Left lung (tissue), 10 donors: ENCODE measurements around the gene FAIM2. TPM values are rescaled to one million over a fixed set of nuclear protein-coding genes. Genes with fewer than 3 reads are reported as not detected.

ENCODE experiments used
- ATAC-seq: fragments of 200-7000 bp; cut with Tn5 transposase; one replicate; pipeline ENCODE4 v1.9.1; 2020; ENCODE audit warnings: moderate library complexity
- DNase-seq, 4 donors: peaks; one replicate each; pipeline ENCODE4 v3.0.0-alpha.2; 2013 to 2020
- H3K27ac ChIP-seq, 2 donors: fragments of 200-600 bp; sonication (generic) in 1 of 2; one replicate each; pipeline versions ENCODE4 v1.5.0 to v1.8.0; 2020 to 2021
- H3K27me3 ChIP-seq, 2 donors: fragments of 200-600 bp; sonication (generic) in 1 of 2; one replicate each; pipeline versions ENCODE4 v1.5.0 to v1.8.0; 2020 to 2021
- H3K36me3 ChIP-seq, 2 donors: fragments of 200-600 bp; sonication (generic) in 1 of 2; one replicate each; pipeline versions ENCODE4 v1.5.0 to v1.8.0; 2020 to 2021
- H3K4me1 ChIP-seq, 2 donors: fragments of 200-600 bp; one replicate each; pipeline ENCODE4 v1.8.0; 2021
- H3K4me3 ChIP-seq, 2 donors: fragments of 200-600 bp; sonication (generic) in 1 of 2; one replicate each; pipeline versions ENCODE4 v1.5.0 to v1.8.0; 2020 to 2021; ENCODE audit warnings: mild to moderate bottlenecking in 1 of 2
- H3K9me3 ChIP-seq, 2 donors: fragments of 200-600 bp; sonication (generic) in 1 of 2; one replicate each; pipeline versions ENCODE4 v1.5.0 to v1.8.0; 2020 to 2021
- intact Hi-C, 2 donors: fragments of 100-400 bp; cut with DNase I; formaldehyde crosslinking; loops; one replicate each; pipeline versions ENCODE4 v1.11.2 to v1.14.2; 2022
- polyA plus RNA-seq, 6 donors: library from polyadenylated mRNA; unstranded; fragments of 120-200 nt; gene quantifications; one replicate each; pipeline ENCODE4 v1.2.1, GENCODE V29; 2013; ENCODE audit not compliant: insufficient read length in 6 of 6
- total RNA-seq, 2 donors: library from RNA; stranded (reverse); fragmentation: NEBNext Ultra II Directional; extraction: Animal tissue kit (Norgen Biotek cat#: 25700); gene quantifications; one replicate each; pipeline ENCODE4 v1.2.1, GENCODE V29; 2021
- TF ChIP-seq, protein P1 (sequence below), 2 donors: fragments of 200-600 bp; sonication (generic) in 1 of 2; IDR thresholded peaks; one replicate each; pipeline versions ENCODE4 v1.5.0 to v1.8.0; 2021; ENCODE audit warnings: antibody characterized with exemption in 2 of 2
- donor health status: DM: no; HTN: yes; CAD: no.
- donor health status: DM: no; HTN: no; CAD: no.

Gene FAIM2
- total and polyA plus RNA-seq, 8 donors: 0.27 to 1.8 (median 0.70) TPM

DNA sequence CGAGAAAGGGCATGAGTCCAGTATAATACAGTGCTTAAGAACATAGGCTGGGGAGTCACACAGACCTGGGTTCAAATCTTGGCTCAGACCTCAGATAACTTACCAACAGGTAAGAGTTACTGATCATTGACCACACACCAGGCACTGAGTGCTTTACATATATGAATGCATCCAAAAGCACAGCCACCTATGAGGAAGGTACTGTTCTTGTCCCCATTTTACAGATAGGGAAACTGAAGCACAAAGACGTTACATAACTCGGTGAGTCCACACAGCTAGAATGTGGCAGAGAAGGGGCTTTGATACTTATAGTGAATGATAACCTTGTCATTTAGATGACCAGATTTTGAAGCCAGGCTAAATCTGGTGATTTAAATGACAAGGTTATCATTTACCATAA is 27.6 kb downstream of the FAIM2 start:
- ATAC-seq: no peak
- TF ChIP-seq, protein P1, sequence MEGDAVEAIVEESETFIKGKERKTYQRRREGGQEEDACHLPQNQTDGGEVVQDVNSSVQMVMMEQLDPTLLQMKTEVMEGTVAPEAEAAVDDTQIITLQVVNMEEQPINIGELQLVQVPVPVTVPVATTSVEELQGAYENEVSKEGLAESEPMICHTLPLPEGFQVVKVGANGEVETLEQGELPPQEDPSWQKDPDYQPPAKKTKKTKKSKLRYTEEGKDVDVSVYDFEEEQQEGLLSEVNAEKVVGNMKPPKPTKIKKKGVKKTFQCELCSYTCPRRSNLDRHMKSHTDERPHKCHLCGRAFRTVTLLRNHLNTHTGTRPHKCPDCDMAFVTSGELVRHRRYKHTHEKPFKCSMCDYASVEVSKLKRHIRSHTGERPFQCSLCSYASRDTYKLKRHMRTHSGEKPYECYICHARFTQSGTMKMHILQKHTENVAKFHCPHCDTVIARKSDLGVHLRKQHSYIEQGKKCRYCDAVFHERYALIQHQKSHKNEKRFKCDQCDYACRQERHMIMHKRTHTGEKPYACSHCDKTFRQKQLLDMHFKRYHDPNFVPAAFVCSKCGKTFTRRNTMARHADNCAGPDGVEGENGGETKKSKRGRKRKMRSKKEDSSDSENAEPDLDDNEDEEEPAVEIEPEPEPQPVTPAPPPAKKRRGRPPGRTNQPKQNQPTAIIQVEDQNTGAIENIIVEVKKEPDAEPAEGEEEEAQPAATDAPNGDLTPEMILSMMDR (IDR thresholded peaks at IDR 0.05): no peak
- no peak overlapping the region for H3K27ac ChIP-seq
- H3K9me3 ChIP-seq: no peaks in the 10 kb centered on the region
- no peaks in the 10 kb centered on the region for H3K36me3 ChIP-seq
- intact Hi-C loops: no loop called here
- no peaks in the 10 kb centered on the region for H3K27me3 ChIP-seq
- no peak overlapping the region for H3K4me3 ChIP-seq
- H3K4me1 ChIP-seq: no peaks in the 10 kb centered on the region
- DNase-seq: no peak

DNA sequence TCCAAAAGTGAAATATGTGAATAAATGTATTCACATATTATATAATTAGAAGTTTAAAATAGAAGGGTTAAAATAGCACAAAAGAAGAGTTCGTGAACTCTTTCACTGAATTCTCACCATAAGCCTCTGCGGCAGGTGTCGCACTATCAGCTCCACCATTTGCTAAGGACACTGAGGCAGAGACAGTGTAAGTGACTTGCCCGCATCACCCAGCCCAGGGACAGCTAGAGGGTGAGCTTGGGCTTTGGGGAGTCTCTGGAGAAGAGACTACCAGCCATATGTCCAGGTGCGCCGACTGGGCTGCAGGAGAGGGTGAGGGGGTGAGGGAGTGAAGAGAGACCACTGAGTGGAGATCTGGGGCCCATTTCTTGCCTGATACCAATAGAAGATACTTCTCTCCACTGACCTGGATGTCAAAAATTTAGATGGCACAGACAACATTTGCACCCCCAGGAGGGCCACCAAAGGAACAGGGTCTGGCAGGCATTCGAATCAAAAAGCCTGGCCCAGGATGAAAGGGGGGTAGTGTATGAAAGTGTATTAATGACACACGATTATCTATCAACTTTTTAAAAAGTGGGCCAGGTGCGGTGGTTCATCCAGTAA is 28.5 kb downstream of the FAIM2 start:
- TF ChIP-seq, protein P1 (IDR thresholded peaks at IDR 0.05): no peak
- no peaks in the 10 kb centered on the region for H3K36me3 ChIP-seq
- H3K27me3 ChIP-seq: no peaks in the 10 kb centered on the region
- ATAC-seq (no peak), DNase-seq (peak in 1 of 4 donors; percentile 53)
- no peaks in the 10 kb centered on the region for H3K4me1 ChIP-seq
- intact Hi-C loops: no loop called here
- H3K4me3 ChIP-seq: no peak overlapping the region
- no peak overlapping the region for H3K27ac ChIP-seq
- no peaks in the 10 kb centered on the region for H3K9me3 ChIP-seq

DNA sequence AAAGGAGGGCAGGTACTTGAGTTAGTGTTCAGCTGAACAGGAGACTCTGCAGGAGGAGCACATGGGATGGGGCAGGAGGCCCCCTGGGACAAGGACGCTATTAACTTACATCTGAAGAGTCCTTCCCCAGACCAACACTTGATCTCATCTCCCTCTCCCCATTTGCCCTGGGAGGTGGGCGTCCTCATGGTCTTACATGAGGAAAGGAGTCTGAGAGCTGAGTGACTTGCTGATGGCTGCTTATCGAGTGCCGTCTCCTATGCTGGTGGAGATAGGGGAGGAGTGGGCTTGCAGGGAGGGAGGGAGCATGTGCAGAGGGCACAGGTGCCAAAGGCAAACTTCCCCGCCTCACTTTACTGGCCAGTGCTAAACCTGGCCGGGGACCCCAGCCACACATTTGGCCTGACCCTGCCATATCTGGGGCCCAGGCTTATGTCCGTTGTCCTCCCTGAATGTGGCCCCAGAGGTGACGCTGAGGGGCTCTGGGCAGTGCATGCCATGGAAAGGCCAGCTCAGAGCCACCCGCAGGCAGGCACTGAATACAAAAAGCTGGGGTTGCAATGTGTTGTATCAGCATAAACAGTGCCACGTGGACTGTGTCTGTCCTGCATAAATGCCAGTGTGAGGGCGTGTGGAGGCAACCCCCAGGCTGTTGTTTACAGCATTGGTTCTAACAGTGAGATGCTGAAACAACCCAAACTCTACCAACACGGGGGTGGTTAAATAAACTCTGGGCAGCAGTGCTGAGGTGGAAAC is 29.4 kb downstream of the FAIM2 start:
- ATAC-seq (no peak), DNase-seq (peak in 1 of 4 donors; percentile 23)
- H3K27ac ChIP-seq: no peak overlapping the region
- H3K4me3 ChIP-seq: no peak overlapping the region
- intact Hi-C loops: no loop called here
- TF ChIP-seq, protein P1 (IDR thresholded peaks at IDR 0.05): no peak
- H3K36me3 ChIP-seq: no peaks in the 10 kb centered on the region
- H3K9me3 ChIP-seq: no peaks in the 10 kb centered on the region
- peaks cover 5 to 7% of the 10 kb centered on the region in 2 donors for H3K4me1 ChIP-seq
- no peaks in the 10 kb centered on the region for H3K27me3 ChIP-seq

DNA sequence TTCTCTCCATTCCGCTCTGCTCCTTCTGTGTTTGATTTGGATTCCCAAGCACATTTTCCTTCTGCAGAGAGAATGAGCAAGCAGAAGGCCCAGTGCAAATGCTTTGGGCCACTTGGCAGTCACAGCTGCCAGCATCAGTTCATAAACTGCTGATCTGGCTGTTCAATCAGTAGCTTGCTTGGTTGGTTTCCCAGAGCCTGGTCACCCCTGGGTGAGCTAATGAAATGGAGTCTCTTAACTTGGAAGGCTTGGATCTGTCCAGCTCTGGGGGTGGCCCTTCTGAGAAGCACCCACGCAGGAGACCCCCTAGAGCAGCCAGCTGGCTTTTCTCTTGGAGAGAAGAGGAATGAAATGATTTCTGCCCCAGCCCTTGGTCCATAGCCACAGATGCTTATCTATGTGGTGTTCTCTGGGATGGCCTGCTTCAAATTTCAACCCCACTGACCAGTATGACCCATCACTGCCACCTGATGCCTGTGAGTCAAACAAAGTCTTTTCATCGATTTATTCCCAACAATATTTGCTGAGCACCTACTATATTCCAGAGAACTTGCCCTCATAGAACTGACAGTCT is 30.3 kb downstream of the FAIM2 start:
- H3K27me3 ChIP-seq: no peaks in the 10 kb centered on the region
- TF ChIP-seq, protein P1 (IDR thresholded peaks at IDR 0.05): no peak
- H3K4me3 ChIP-seq: no peak overlapping the region
- ATAC-seq (no peak), DNase-seq (peak in 3 of 4 donors; percentile 8 to 64 (median 61))
- intact Hi-C loops: no loop called here
- no peaks in the 10 kb centered on the region for H3K9me3 ChIP-seq
- no peak overlapping the region for H3K27ac ChIP-seq
- no peaks in the 10 kb centered on the region for H3K36me3 ChIP-seq
- H3K4me1 ChIP-seq: peaks cover 12 to 14% of the 10 kb centered on the region in 2 donors

DNA sequence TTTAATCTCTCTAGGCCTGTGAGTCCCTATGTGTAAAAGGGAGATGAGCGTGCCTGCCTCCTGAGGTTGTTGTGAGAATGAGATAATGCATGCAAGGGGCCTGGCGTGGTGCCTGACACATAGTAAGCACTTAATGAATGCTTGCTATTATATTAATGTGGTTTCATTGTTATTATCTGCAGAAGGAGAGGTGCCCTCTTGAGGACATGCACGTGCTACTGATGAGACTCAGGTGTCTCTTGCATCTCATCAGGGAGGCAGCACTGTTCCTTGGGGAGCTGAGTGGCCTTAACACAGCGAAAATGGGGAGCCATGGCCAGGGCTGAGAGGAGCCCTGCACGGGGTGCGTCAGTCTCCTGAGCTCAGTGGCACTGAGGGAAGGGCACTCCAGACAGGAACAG is 30.9 kb downstream of the FAIM2 start:
- Histone ChIP-seq H3K27ac (no peak overlapping the region), H3K4me1 (peaks cover 13 to 21% of the 10 kb centered on the region in 2 donors)
- intact Hi-C loops: no loop called here

More for the DNA sequence above, 30.9 kb downstream of the FAIM2 start:
- DNase-seq (peak in 1 of 4 donors; percentile 42), ATAC-seq (no peak)
- Histone ChIP-seq H3K4me3 (no peak overlapping the region), H3K9me3 (no peaks in the 10 kb centered on the region), H3K36me3 (no peaks in the 10 kb centered on the region), H3K27me3 (no peaks in the 10 kb centered on the region)
- TF ChIP-seq, protein P1 (IDR thresholded peaks at IDR 0.05): no peak
